ENCODE measurements around the gene PMP22. TPM values are rescaled to one million over a fixed set of nuclear protein-coding genes. Genes with fewer than 3 reads are reported as not detected.

PMP22 gene
- total RNA-seq, 3 donors from 2014 or later, result 16.7 to 149 (median 54.2) TPM

DNA sequence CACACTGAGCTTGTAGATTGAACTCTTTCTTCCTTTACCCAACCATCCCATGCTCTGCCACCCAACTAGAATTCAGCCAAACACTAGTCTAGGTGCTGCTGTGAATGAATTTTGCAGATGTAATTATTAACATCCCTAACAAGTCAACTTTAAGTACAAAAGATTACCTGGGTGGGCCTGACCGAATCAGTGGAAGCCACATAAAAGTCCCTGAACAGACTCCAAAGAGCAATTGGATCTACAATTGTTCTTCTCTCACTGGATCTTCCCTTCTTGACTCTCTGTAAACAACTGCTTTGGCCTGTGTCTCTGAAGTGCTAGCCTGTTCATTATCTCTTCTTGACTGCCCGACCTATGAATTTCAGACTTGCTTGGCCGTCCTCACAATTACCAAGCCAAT lies 67.9 kb downstream of the PMP22 start:
- no peak overlapping the region for H3K4me3 ChIP-seq
- DNase-seq (no peak), ATAC-seq (no peak)
- H3K36me3 ChIP-seq (ENCODE audit: low read depth), result no peaks in the 10 kb centered on the region
- intact Hi-C loops (cut with DNase I, micrococcal nuclease), result no loop called here
- peaks cover 12% of the 10 kb centered on the region for H3K9me3 ChIP-seq
- TF ChIP-seq, protein P1, sequence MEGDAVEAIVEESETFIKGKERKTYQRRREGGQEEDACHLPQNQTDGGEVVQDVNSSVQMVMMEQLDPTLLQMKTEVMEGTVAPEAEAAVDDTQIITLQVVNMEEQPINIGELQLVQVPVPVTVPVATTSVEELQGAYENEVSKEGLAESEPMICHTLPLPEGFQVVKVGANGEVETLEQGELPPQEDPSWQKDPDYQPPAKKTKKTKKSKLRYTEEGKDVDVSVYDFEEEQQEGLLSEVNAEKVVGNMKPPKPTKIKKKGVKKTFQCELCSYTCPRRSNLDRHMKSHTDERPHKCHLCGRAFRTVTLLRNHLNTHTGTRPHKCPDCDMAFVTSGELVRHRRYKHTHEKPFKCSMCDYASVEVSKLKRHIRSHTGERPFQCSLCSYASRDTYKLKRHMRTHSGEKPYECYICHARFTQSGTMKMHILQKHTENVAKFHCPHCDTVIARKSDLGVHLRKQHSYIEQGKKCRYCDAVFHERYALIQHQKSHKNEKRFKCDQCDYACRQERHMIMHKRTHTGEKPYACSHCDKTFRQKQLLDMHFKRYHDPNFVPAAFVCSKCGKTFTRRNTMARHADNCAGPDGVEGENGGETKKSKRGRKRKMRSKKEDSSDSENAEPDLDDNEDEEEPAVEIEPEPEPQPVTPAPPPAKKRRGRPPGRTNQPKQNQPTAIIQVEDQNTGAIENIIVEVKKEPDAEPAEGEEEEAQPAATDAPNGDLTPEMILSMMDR (IDR thresholded peaks at IDR 0.05), result no peak
- H3K4me1 ChIP-seq (ENCODE audit: low read depth), result no peaks in the 10 kb centered on the region

DNA sequence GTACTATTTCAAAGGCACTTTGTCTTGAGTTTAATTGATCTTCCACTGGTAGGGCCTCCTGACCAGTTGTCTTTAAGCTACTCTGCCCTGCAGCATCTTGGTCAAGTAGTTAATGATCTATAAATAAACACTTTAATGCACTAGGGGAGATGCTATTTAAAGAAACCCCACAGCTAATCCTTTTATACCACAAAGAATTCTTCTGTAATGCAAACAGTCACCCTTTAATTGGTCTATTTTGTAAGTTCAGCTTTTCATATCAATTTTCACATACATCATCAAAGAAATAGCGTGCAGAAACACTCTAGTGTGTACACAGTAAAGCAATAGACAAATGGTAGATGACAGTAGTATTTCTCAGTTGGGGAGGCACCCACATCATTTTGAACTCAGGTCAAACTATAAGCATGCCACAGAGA lies 70.3 kb downstream of the PMP22 start:
- Histone ChIP-seq H3K9me3 (peaks cover 2% of the 10 kb centered on the region), H3K36me3 (ENCODE audit: low read depth) (no peaks in the 10 kb centered on the region), H3K4me1 (ENCODE audit: low read depth) (no peaks in the 10 kb centered on the region), H3K4me3 (no peak overlapping the region)
- no peak for ATAC-seq
- TF ChIP-seq, protein P1 (IDR thresholded peaks at IDR 0.05), result no peak
- intact Hi-C loops (cut with DNase I, micrococcal nuclease), result no loop called here
- no peak for DNase-seq

DNA sequence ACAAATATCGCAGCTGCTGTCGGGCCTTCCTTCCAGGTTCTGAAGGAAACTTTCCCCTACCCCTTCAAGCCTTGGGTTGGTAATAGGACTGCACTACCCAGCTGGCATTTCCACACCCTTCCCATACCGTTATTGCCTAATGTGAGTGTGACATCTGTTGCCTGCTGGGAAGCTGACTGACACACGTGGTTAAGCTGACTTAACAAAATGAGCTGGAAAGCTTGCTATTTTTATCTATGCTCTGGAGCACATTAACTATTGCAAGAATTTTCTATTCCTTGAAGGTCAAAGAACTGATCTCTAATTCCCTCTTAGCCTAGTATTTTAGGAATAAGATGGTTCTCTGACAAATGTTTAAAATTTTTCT lies 79.5 kb downstream of the PMP22 start:
- DNase-seq, result peak in 1 of 3 donors; percentile 5
- no peaks in the 10 kb centered on the region for H3K9me3 ChIP-seq
- no peaks in the 10 kb centered on the region for H3K4me1 ChIP-seq (ENCODE audit: low read depth)
- TF ChIP-seq, protein P1 (IDR thresholded peaks at IDR 0.05), result no peak
- ATAC-seq, result peak; percentile 26
- intact Hi-C loops (cut with DNase I, micrococcal nuclease), result no loop called here
- H3K4me3 ChIP-seq, result no peak overlapping the region
- H3K36me3 ChIP-seq (ENCODE audit: low read depth), result no peaks in the 10 kb centered on the region

DNA sequence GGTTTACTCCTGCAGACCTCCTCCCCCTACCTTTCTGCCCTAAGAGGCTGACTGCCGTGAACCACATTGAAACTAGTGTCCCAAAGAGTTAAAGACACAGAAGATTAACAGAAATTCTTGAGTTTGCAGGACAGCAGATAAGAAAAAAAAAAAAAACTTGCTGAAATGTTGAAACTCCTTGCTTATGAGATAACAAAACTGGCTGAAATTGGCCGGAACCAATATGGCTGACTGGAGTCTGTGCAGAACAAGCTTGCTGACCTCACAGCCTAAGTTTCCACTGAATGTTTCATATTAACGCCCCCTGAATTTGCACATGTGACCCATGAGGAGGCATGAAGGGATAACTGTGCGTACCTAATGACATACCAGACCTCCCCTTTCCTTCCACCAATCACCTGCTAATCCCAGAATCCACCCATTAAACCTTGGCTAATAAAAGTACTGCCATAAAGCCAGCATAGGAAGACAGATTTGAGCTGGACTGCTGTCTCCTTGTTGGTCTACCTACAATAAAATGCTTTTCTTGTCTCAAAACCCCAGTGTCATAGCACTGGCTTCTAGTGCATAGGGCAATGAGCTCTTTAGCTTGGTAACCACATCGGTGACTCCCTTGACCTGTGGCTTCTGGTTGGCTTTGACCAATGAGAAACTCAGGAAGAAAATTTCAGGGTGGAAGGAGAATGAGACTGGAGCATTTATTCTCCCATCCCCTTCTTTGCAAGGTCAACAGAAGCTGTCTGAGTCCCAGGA lies 80.1 kb downstream of the PMP22 start:
- DNase-seq, result no peak
- Histone ChIP-seq H3K4me1 (ENCODE audit: low read depth) (no peaks in the 10 kb centered on the region), H3K4me3 (no peak overlapping the region), H3K9me3 (no peaks in the 10 kb centered on the region), H3K36me3 (ENCODE audit: low read depth) (no peaks in the 10 kb centered on the region)
- ATAC-seq, result no peak
- TF ChIP-seq, protein P1 (IDR thresholded peaks at IDR 0.05), result no peak
- intact Hi-C loops (cut with DNase I, micrococcal nuclease), result no loop called here

DNA sequence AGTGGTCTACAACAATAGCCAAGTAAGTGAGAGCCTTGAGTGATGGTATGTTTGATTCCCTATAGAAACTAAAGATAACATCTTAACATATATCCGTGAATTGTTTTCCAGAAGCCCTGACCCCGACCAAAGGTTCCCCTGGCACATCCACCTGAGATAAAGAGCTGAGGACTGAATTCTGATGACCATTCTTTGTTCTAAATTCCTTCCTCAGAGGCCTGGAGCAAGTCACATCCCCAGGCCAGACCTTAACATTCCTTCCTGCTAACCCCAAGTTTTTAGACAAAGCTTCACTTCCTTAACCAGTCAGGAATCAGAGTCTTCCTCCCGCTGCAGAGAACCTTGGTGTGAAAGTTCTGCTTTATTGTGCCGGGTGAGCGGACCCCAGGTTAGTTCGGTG lies 83.3 kb downstream of the PMP22 start:
- H3K4me1 ChIP-seq (ENCODE audit: low read depth), result no peaks in the 10 kb centered on the region
- no peaks in the 10 kb centered on the region for H3K9me3 ChIP-seq
- TF ChIP-seq, protein P1 (IDR thresholded peaks at IDR 0.05), result no peak
- ATAC-seq (no peak), DNase-seq (no peak)
- no peaks in the 10 kb centered on the region for H3K36me3 ChIP-seq (ENCODE audit: low read depth)
- intact Hi-C loops (cut with DNase I, micrococcal nuclease), result no loop called here
- no peak overlapping the region for H3K4me3 ChIP-seq
